ENCODE results near the gene ZNF454. TPM values are rescaled to one million over a fixed set of nuclear protein-coding genes. Genes with fewer than 3 reads are reported as not detected.

Gene ZNF454
- total RNA-seq, 1 experiment from 2014 or later, result 0.61 TPM

DNA sequence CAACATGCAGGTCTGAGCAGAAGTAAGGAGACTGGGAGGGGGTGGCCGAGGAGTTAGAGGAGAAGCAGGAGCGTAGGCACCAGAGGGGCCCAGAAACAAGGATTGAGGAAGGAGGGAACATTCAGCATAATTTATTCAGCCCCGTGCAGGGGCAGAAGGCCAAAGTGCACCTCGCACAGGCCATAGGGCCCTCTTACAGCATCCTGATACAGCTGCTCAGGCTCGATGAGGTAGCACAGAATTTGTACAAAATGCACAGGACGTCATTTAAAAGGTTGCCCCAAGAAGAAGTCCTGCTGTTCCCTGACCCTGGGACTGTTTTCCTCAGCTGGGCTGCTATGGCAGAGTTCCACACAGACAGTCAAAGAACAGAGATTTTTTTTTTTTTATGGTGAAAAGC is 56.2 kb downstream of the ZNF454 start:
- Histone ChIP-seq H3K9me2 (ENCODE audit: insufficient read depth) (no peaks in the 10 kb centered on the region), H3K27me3 (ENCODE audit: insufficient read depth, low read length) (no peaks in the 10 kb centered on the region), H3K27ac (ENCODE audit: low read depth, low read length) (no peak overlapping the region), H3K4me3 (replicated peaks in 1 of 2; ENCODE audit: low read depth in 1 of 2, low read length in 2 of 2) (no peak overlapping the region), H3K9me3 (ENCODE audit: control insufficient read depth in 1 of 2, insufficient read depth in 1 of 2, low read depth in 1 of 2, low read length in 2 of 2) (peaks cover 0 to 6% of the 10 kb centered on the region in 2 experiments; a peak in 2 of 4 replicates), H4K20me1 (ENCODE audit: insufficient read depth) (no peaks in the 10 kb centered on the region), H2AFZ (ENCODE audit: low read depth, low read length, poor library complexity, severe bottlenecking) (no peak overlapping the region), H3K4me1 (ENCODE audit: control insufficient read depth in 1 of 2, insufficient read depth in 2 of 2, low read length in 2 of 2) (no peaks in the 10 kb centered on the region), H3K9ac (ENCODE audit: low read length) (no peak overlapping the region), H3K36me3 (ENCODE audit: control insufficient read depth in 1 of 2, insufficient read depth in 2 of 2, low read length in 2 of 2) (no peaks in the 10 kb centered on the region), H3K79me2 (ENCODE audit: insufficient read depth, low read length) (no peaks in the 10 kb centered on the region), H3K4me2 (ENCODE audit: low read length) (no peak overlapping the region)
- BruUV-seq (replicated peaks), result no TSS peak
- ATAC-seq (no peak), DNase-seq (ENCODE audit: low read depth, low spot score) (no peak)
- ChIA-PET RAD21 (ENCODE audit: low non-redundant PET in 1 of 2, low total read pairs in 2 of 2, uncharacterized antibody in 2 of 2, unreplicated experiment in 2 of 2) (no interaction called here), CTCF (no interaction called here), POLR2A (no interaction called here)
- TF ChIP-seq, protein P1, sequence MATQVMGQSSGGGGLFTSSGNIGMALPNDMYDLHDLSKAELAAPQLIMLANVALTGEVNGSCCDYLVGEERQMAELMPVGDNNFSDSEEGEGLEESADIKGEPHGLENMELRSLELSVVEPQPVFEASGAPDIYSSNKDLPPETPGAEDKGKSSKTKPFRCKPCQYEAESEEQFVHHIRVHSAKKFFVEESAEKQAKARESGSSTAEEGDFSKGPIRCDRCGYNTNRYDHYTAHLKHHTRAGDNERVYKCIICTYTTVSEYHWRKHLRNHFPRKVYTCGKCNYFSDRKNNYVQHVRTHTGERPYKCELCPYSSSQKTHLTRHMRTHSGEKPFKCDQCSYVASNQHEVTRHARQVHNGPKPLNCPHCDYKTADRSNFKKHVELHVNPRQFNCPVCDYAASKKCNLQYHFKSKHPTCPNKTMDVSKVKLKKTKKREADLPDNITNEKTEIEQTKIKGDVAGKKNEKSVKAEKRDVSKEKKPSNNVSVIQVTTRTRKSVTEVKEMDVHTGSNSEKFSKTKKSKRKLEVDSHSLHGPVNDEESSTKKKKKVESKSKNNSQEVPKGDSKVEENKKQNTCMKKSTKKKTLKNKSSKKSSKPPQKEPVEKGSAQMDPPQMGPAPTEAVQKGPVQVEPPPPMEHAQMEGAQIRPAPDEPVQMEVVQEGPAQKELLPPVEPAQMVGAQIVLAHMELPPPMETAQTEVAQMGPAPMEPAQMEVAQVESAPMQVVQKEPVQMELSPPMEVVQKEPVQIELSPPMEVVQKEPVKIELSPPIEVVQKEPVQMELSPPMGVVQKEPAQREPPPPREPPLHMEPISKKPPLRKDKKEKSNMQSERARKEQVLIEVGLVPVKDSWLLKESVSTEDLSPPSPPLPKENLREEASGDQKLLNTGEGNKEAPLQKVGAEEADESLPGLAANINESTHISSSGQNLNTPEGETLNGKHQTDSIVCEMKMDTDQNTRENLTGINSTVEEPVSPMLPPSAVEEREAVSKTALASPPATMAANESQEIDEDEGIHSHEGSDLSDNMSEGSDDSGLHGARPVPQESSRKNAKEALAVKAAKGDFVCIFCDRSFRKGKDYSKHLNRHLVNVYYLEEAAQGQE (IDR thresholded peaks at IDR 0.05; ENCODE audit: low read depth), result no peak
- no peak for TF ChIP-seq POLR2AphosphoS5 (IDR thresholded peaks at IDR 0.05; ENCODE audit: low read depth, low read length)
- TF ChIP-seq EZH2phosphoT487 (IDR thresholded peaks at IDR 0.05; ENCODE audit: borderline replicate concordance), result no peak
- TF ChIP-seq YY1 (IDR thresholded peaks at IDR 0.05; ENCODE audit: extremely low read depth, insufficient replicate concordance, low read depth, low read length), result no peak
- intact Hi-C loops (cut with micrococcal nuclease), result no loop called here

- no peaks in the 10 kb centered on the region for H3K27me3 ChIP-seq (ENCODE audit: insufficient read depth, low read length)
- H3K79me2 ChIP-seq (ENCODE audit: insufficient read depth, low read length), result no peaks in the 10 kb centered on the region
- intact Hi-C loops (cut with micrococcal nuclease), result no loop called here
- no peak overlapping the region for H2AFZ ChIP-seq (ENCODE audit: low read depth, low read length, poor library complexity, severe bottlenecking)
- H3K9me3 ChIP-seq (ENCODE audit: control insufficient read depth in 1 of 2, insufficient read depth in 1 of 2, low read depth in 1 of 2, low read length in 2 of 2), result peaks cover 0 to 6% of the 10 kb centered on the region in 2 experiments; a peak in 2 of 4 replicates
- ChIA-PET RAD21 (ENCODE audit: low non-redundant PET in 1 of 2, low total read pairs in 2 of 2, uncharacterized antibody in 2 of 2, unreplicated experiment in 2 of 2) (no interaction called here), POLR2A (no interaction called here), CTCF (no interaction called here)
- H3K9me2 ChIP-seq (ENCODE audit: insufficient read depth), result no peaks in the 10 kb centered on the region
- H3K4me2 ChIP-seq (ENCODE audit: low read length), result no peak overlapping the region
- DNase-seq (ENCODE audit: low read depth, low spot score) (no peak), ATAC-seq (no peak)
- no peaks in the 10 kb centered on the region for H3K4me1 ChIP-seq (ENCODE audit: control insufficient read depth in 1 of 2, insufficient read depth in 2 of 2, low read length in 2 of 2)
- BruUV-seq (replicated peaks), result no TSS peak
- no peaks in the 10 kb centered on the region for H4K20me1 ChIP-seq (ENCODE audit: insufficient read depth)
- no peak overlapping the region for H3K4me3 ChIP-seq (replicated peaks in 1 of 2; ENCODE audit: low read depth in 1 of 2, low read length in 2 of 2)
- no peak overlapping the region for H3K27ac ChIP-seq (ENCODE audit: low read depth, low read length)
- H3K9ac ChIP-seq (ENCODE audit: low read length), result no peak overlapping the region
- H3K36me3 ChIP-seq (ENCODE audit: control insufficient read depth in 1 of 2, insufficient read depth in 2 of 2, low read length in 2 of 2), result no peaks in the 10 kb centered on the region
- no peak for TF ChIP-seq EZH2phosphoT487 (IDR thresholded peaks at IDR 0.05; ENCODE audit: borderline replicate concordance)
- no peak for TF ChIP-seq FOSL1 (IDR thresholded peaks at IDR 0.05; ENCODE audit: low read depth)
- TF ChIP-seq POLR2A (IDR thresholded peaks at IDR 0.05; ENCODE audit: borderline replicate concordance, extremely low read depth, insufficient read depth, insufficient read length), result no peak
- no peak for TF ChIP-seq ZFX (IDR thresholded peaks at IDR 0.05)
- TF ChIP-seq SRF (IDR thresholded peaks at IDR 0.05; ENCODE audit: low read depth), result no peak
- no peak for TF ChIP-seq SIN3A (IDR thresholded peaks at IDR 0.05; ENCODE audit: low read depth)
- TF ChIP-seq EZH2 (IDR thresholded peaks at IDR 0.05), result no peak
- TF ChIP-seq RAD21 (IDR thresholded peaks at IDR 0.05; ENCODE audit: low read depth), result no peak
- no peak for TF ChIP-seq CEBPB (IDR thresholded peaks at IDR 0.05; ENCODE audit: low read depth)
- TF ChIP-seq, protein P2, sequence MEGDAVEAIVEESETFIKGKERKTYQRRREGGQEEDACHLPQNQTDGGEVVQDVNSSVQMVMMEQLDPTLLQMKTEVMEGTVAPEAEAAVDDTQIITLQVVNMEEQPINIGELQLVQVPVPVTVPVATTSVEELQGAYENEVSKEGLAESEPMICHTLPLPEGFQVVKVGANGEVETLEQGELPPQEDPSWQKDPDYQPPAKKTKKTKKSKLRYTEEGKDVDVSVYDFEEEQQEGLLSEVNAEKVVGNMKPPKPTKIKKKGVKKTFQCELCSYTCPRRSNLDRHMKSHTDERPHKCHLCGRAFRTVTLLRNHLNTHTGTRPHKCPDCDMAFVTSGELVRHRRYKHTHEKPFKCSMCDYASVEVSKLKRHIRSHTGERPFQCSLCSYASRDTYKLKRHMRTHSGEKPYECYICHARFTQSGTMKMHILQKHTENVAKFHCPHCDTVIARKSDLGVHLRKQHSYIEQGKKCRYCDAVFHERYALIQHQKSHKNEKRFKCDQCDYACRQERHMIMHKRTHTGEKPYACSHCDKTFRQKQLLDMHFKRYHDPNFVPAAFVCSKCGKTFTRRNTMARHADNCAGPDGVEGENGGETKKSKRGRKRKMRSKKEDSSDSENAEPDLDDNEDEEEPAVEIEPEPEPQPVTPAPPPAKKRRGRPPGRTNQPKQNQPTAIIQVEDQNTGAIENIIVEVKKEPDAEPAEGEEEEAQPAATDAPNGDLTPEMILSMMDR (IDR thresholded peaks at IDR 0.05 in 2 of 3, conservative IDR thresholded peaks at IDR 0.05 in 1 of 3; ENCODE audit: borderline replicate concordance in 1 of 3, insufficient read depth in 1 of 3, low read depth in 2 of 3, low read length in 2 of 3), result no peak
- no peak for TF ChIP-seq ZBTB33 (IDR thresholded peaks at IDR 0.05; ENCODE audit: extremely low read depth, insufficient replicate concordance, low read length)
- no peak for TF ChIP-seq YY1 (IDR thresholded peaks at IDR 0.05; ENCODE audit: extremely low read depth, insufficient replicate concordance, low read depth, low read length)
These were observed 57.4 kb downstream of the ZNF454 start for GRCh38 chr5:178998441-178998840.
